Heart left ventricle (tissue), 13 donors: ENCODE data around the gene C5orf34.
"Not testable (repeated sequence)": the region's sequence is repeated elsewhere in the genome, so short reads cannot be mapped to it uniquely, and the experiment has no call there.

ENCODE experiments used
- POLR2A ChIP-seq, 2 donors: fragments of 450-650 bp; IDR thresholded peaks; one replicate each; pipeline ENCODE4 v1.6.1; 2017; ENCODE audit warnings: antibody characterized with exemption in 2 of 2, mild to moderate bottlenecking in 2 of 2, moderate library complexity in 2 of 2
- TF ChIP-seq, protein P1 (sequence below), 12 donors: fragments of 200-600 bp; sonication (generic) in 4 of 12; IDR thresholded peaks; one replicate each; pipeline versions ENCODE4 v1.5.0 to v1.8.0; 2018 to 2022; ENCODE audit warnings: antibody characterized with exemption in 12 of 12, mild to moderate bottlenecking in 5 of 12
- donor health status: ischemic (EF 13 %, LVEDD 7.1; RV severe dilation, severe dysfunction).
- donor health status: DM: no; HTN: yes; CAD: no.
- donor health status: DM: no; HTN: no; CAD: no.
- donor health status: ischemic (EF 25% LVEDD 6.9; RV normal size, moderate dysfunction).
- donor health status: ischemic (EF 25% LVEDD 5.7; RV mildly dilated, moderate dysfunction).
- donor health status: ischemic (EF 35%, LVEDD 5.7; RV mildly dilated, moderate dysfunction).
- donor health status: nonischemic (EF 11% LVEDD 7.7; RV severe dilation, severe dysfunction).
- donor health status: DM: yes; HTN: yes; CAD: no.
- donor health status: PGD.
- donor health status: ischemic (EF 29% LVEDD 5.4; RV normal size, mild dysfunction).
- donor health status: nonischemic (EF 23%, LVEDD 6.1; RV moderate dilation, normal function).

DNA sequence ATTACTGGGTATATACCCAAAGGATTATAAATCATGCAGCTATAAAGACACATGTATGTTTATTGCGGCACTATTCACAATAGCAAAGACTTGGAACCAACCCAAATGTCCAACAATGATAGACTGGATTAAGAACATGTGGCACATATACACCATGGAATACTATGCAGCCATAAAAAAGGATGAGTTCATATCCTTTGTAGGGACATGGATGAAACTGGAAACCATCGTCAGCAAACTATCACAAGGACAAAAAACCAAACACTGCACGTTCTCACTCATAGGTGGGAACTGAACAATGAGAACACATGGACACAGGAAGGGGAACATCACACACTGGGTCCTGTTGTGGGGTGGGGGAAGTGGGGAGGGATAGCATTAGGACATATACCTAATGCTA lies 49.5 kb downstream of the C5orf34 start:
- TF ChIP-seq, protein P1, sequence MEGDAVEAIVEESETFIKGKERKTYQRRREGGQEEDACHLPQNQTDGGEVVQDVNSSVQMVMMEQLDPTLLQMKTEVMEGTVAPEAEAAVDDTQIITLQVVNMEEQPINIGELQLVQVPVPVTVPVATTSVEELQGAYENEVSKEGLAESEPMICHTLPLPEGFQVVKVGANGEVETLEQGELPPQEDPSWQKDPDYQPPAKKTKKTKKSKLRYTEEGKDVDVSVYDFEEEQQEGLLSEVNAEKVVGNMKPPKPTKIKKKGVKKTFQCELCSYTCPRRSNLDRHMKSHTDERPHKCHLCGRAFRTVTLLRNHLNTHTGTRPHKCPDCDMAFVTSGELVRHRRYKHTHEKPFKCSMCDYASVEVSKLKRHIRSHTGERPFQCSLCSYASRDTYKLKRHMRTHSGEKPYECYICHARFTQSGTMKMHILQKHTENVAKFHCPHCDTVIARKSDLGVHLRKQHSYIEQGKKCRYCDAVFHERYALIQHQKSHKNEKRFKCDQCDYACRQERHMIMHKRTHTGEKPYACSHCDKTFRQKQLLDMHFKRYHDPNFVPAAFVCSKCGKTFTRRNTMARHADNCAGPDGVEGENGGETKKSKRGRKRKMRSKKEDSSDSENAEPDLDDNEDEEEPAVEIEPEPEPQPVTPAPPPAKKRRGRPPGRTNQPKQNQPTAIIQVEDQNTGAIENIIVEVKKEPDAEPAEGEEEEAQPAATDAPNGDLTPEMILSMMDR (IDR thresholded peaks at IDR 0.05), result not testable (repeated sequence)
- TF ChIP-seq POLR2A (IDR thresholded peaks at IDR 0.05), result not testable (repeated sequence)
